ENCODE data around the gene SEC23A.
"Not testable (repeated sequence)": the region's sequence is repeated elsewhere in the genome, so short reads cannot be mapped to it uniquely, and the experiment has no call there.

SEC23A gene

GRCh38 chr14:39094515-39094914, 8.5 kb downstream of the SEC23A start:
- in situ Hi-C loops (cut with MboI; ENCODE audit: low sequenced_read_pairs): no loop called here

- in situ Hi-C loops (cut with MboI; ENCODE audit: low sequenced_read_pairs): no loop called here
These were observed 11.3 kb downstream of the SEC23A start for GRCh38 chr14:39091716-39092115.

GRCh38 chr14:39090548-39091111, 12.4 kb downstream of the SEC23A start:
- in situ Hi-C loops (cut with MboI; ENCODE audit: low sequenced_read_pairs): no loop called here

DNA sequence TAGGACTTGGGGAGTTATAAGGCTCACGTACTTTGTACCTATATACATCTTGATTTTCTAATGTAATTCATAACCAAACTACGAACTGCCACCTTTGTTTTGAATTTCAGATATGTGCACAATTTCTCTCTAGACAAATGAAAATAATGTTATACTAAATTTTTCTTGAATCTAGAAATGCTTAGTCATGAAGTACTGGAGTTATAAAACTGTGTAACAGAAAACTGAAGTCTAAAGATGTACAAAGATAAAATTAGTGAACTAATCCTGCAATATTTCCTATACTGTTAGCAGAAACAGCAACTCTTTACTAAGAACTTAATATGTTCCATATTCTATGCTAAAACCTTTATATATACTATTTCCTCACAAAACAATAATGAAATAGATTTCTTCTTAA, 15.5 kb downstream of the SEC23A start:
- in situ Hi-C loops (cut with MboI; ENCODE audit: low sequenced_read_pairs): no loop called here

GRCh38 chr14:39085933-39086332, 17.1 kb downstream of the SEC23A start:
- in situ Hi-C loops (cut with MboI; ENCODE audit: low sequenced_read_pairs): no loop called here

- in situ Hi-C loops (cut with MboI; ENCODE audit: low sequenced_read_pairs): no loop called here
These were observed 19.9 kb downstream of the SEC23A start for GRCh38 chr14:39083127-39083526.

- in situ Hi-C loops (cut with MboI; ENCODE audit: low sequenced_read_pairs): no loop called here
These were observed 22.1 kb downstream of the SEC23A start for GRCh38 chr14:39080886-39081285.

- in situ Hi-C loops (cut with MboI; ENCODE audit: low sequenced_read_pairs): no loop called here
These were observed 31.9 kb downstream of the SEC23A start for GRCh38 chr14:39071096-39071495.

GRCh38 chr14:39069923-39070322, 33.1 kb downstream of the SEC23A start:
- in situ Hi-C loops (cut with MboI; ENCODE audit: low sequenced_read_pairs): no loop called here

GRCh38 chr14:39069169-39069805, 33.7 kb downstream of the SEC23A start:
- in situ Hi-C loops (cut with MboI; ENCODE audit: low sequenced_read_pairs): not testable (repeated sequence)

DNA sequence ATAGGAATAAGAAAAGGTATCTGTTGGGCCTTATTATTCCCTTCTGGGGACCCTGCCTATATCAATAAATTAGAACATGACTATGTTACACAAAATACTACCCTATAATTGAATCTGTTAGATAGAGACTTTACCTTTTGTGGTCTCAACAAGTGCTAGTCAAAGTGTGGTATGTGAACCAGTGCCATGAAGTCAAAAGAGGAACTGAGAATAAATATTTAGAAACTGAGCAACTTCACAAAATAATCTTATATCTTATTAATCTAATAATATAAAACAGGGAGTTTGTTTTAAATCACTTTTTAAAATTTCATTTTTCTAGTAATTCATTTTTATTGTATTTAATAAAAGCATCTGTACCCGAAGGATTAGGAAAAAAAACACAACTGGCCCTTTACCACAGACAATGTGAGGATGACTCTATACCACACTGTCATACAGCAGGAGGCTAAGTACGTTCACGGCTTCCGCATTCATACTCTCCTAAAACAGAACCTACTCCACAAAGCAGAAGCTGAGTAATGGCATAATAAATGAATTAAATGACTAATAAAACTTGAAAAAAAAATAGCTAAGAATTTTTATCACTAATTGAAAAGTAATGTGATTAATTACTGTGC, 42.1 kb downstream of the SEC23A start:
- in situ Hi-C loops (cut with MboI; ENCODE audit: low sequenced_read_pairs): no loop called here

DNA sequence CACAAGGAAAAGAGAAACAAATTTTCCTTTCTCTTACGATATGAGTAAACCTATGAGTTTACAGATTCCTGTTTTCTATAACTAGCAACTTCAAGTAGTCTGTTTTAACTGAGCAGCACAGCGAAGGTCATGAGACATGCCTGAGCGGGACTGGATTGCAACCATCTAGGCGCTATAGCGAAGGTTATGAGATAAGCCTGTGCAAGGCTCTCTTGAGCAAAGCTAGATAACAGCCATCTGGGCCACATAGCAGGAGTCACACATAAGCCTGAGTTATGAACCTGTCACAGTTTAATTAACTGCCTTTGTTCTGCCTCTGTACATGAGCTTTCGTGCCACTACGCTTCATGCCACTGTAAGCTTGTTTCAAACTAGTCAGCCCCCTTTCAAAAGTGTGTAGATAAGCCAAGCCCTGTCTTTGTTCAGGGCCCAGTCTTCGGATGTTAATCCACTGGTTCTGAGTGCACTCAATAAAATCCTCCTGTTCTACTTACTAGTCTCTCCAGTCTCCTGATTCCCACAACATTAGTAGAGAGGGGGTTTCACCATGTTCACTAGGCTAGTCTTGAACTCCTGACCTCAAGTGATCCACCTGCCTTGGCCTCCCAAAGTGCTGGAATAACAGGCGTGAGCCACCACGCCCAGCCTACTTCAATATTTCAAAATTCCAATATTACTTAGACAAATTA, 47.1 kb downstream of the SEC23A start:
- in situ Hi-C loops (cut with MboI; ENCODE audit: low sequenced_read_pairs): no loop called here

GRCh38 chr14:39052869-39053454, 50.1 kb downstream of the SEC23A start:
- in situ Hi-C loops (cut with MboI; ENCODE audit: low sequenced_read_pairs): not testable (repeated sequence)

GRCh38 chr14:39050389-39050788, 52.6 kb downstream of the SEC23A start:
- in situ Hi-C loops (cut with MboI; ENCODE audit: low sequenced_read_pairs): no loop called here

GRCh38 chr14:39045889-39046288, 57.1 kb downstream of the SEC23A start:
- in situ Hi-C loops (cut with MboI; ENCODE audit: low sequenced_read_pairs): not testable (repeated sequence)

GRCh38 chr14:39043352-39043943, 59.6 kb downstream of the SEC23A start:
- in situ Hi-C loops (cut with MboI; ENCODE audit: low sequenced_read_pairs): no loop called here

DNA sequence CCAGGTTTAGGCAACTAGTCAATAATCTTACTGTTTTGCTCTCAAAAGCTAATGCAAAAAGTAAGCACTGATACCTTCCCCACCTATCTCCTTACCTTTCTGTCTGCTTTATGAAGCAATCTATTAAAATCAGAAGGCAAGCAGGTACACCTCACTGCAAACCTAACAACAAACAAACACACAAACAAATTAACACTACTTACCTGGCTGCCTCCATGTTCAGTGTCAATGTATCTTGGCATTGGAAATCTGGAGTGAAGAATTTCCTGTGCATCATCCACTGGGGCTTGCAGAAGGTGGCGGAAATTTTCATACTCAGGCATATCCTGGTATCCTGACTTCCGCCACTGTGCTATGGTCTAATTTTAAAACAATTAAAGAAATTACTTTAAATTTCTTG, 62.5 kb downstream of the SEC23A start:
- in situ Hi-C loops (cut with MboI; ENCODE audit: low sequenced_read_pairs): no loop called here

GRCh38 chr14:39038542-39038941, 64.5 kb downstream of the SEC23A start:
- in situ Hi-C loops (cut with MboI; ENCODE audit: low sequenced_read_pairs): no loop called here

DNA sequence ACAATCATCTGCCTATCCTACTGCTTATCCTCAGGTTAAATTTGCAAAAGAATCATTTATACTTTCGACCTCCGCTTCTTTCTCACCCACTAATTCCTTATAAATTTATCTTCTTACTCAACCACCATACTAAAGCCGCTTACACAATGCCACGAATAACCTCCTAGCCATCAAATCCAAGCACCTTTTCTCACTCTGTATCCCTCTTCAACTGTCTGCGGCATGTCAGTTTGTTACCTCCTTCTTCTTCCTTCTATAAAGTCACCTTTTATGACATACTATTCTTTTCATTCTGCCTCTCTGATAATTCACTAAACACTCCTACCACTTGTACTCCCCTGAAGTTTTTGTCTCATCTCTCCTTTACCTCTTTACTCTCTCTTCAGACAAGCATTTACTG, 66.3 kb downstream of the SEC23A start:
- in situ Hi-C loops (cut with MboI; ENCODE audit: low sequenced_read_pairs): no loop called here

DNA sequence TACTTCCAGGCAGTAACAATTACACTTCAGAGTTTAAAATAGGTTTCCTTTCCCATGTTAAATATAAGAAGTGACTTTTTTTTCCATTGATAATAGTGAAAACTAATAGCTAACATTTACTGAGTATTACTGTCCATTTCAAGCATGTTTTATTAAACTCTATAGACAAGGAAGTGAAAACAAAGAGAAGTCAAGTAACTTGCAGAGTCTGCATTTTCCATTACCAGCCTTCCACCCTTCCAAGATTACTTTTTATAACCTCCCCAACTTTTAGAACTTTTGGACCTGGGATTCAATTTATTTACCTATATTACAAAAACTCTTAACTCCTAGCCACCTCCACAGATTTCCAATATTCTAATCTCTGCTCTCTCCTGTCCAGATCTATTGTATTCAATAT, 67.7 kb downstream of the SEC23A start:
- in situ Hi-C loops (cut with MboI; ENCODE audit: low sequenced_read_pairs): no loop called here

Measured in hTERT RPE-1 (cell line).